ENCODE data around the gene ARL6IP4. TPM values are rescaled to one million over a fixed set of nuclear protein-coding genes. Genes with fewer than 3 reads are reported as not detected.

The ARL6IP4 gene
- total RNA-seq, 1 experiment from 2014 or later = 132 TPM

GRCh38 chr12:123003257-123003656, 22.8 kb downstream of the ARL6IP4 start:
- no peak overlapping the region for H3K27ac Mint-ChIP-seq

More at GRCh38 chr12:123003257-123003656, 22.8 kb downstream of the ARL6IP4 start:
- H3K27me3 Mint-ChIP-seq (ENCODE audit: low read depth) = peaks cover 2% of the 10 kb centered on the region
- no peaks in the 10 kb centered on the region for H3K79me2 ChIP-seq (ENCODE audit: insufficient read depth, low read length)
- no peak for TF ChIP-seq CTCF (conservative IDR thresholded peaks at IDR 0.05)
- no peak overlapping the region for H3K4ac ChIP-seq (ENCODE audit: low read depth, low read length)
- no peak overlapping the region for H3K18ac ChIP-seq (ENCODE audit: insufficient read length, low read depth, low read length)
- no peak overlapping the region for H3K4me2 ChIP-seq (ENCODE audit: insufficient read depth, insufficient read length, low read length)
- no peak overlapping the region for H3T11ph ChIP-seq (ENCODE audit: low read length)
- no peak overlapping the region for H2AFZ ChIP-seq (ENCODE audit: low read length)
- no peaks in the 10 kb centered on the region for H3K27me3 ChIP-seq (ENCODE audit: insufficient read depth, low read length)
- no peaks in the 10 kb centered on the region for H3K9me3 Mint-ChIP-seq
- no peaks in the 10 kb centered on the region for H4K20me1 ChIP-seq (ENCODE audit: control insufficient read depth, insufficient read depth, insufficient read length)
- no peak overlapping the region for H3K14ac ChIP-seq (ENCODE audit: insufficient read depth, low read length)
- H3K23ac ChIP-seq (ENCODE audit: insufficient read length, low read depth, low read length) = no peak overlapping the region
- no peak overlapping the region for H2BK5ac ChIP-seq (ENCODE audit: insufficient read length, low read length)
- H2AK5ac ChIP-seq (ENCODE audit: insufficient read length, low read length) = no peak overlapping the region
- no peaks in the 10 kb centered on the region for H3K36me3 Mint-ChIP-seq (ENCODE audit: insufficient read depth in 1 of 3, low read depth in 3 of 3)
- no peaks in the 10 kb centered on the region for H3K9me3 ChIP-seq (ENCODE audit: control insufficient read depth, low read depth, low read length)
- no peaks in the 10 kb centered on the region for H3K23me2 ChIP-seq (ENCODE audit: insufficient read length, low read depth, low read length, poor library complexity, severe bottlenecking)
- no peaks in the 10 kb centered on the region for H3K4me1 ChIP-seq (ENCODE audit: insufficient read depth, low read length)
- no peak overlapping the region for H2BK15ac ChIP-seq (ENCODE audit: low read depth, low read length)
- H2BK120ac ChIP-seq (ENCODE audit: low read depth, low read length, poor library complexity, severe bottlenecking) = no peak overlapping the region
- H4K8ac ChIP-seq (replicated peaks; ENCODE audit: insufficient read length, low read depth, low read length) = no peak overlapping the region
- no peak overlapping the region for H3K9ac ChIP-seq (ENCODE audit: extremely low read depth, insufficient read length, low read length)
- no CpG with 5 or more reads among the region's 6 CpGs for WGBS (ENCODE audit: extremely low coverage, insufficient read length, low lambda C conversion rate)
- no peak overlapping the region for H3K4me3 Mint-ChIP-seq
- H3K79me1 ChIP-seq (ENCODE audit: insufficient read depth, low read depth, low read length, poor library complexity, severe bottlenecking) = no peaks in the 10 kb centered on the region
- no peak for DNase-seq
- no peak overlapping the region for H4K5ac ChIP-seq (ENCODE audit: insufficient read length, low read depth, low read length)
- no peak overlapping the region for H4K91ac ChIP-seq (ENCODE audit: insufficient read length, low read depth, low read length)
- no peak overlapping the region for H3K56ac ChIP-seq (ENCODE audit: insufficient read length, low read depth, low read length)
- no peak overlapping the region for H3K27ac ChIP-seq (ENCODE audit: insufficient read length, low read depth, low read length)
- H3K4me1 Mint-ChIP-seq = no peaks in the 10 kb centered on the region
- no peak overlapping the region for H2BK20ac ChIP-seq (ENCODE audit: low read depth, low read length, poor library complexity, severe bottlenecking)
- H2BK12ac ChIP-seq (ENCODE audit: insufficient read length, low read depth, low read length) = no peak overlapping the region
